ENCODE results near the gene DLGAP1.

Gene DLGAP1

GRCh38 chr18:3712491-3712890 is 742.6 kb downstream of the DLGAP1 start:
- no peak for TF ChIP-seq CTCF (IDR thresholded peaks at IDR 0.05)
- Mint-ChIP-seq H3K4me3 (no peak overlapping the region), H3K36me3 (ENCODE audit: low read depth) (no peaks in the 10 kb centered on the region), H3K27me3 (ENCODE audit: low read depth, poor library complexity) (peaks cover 3% of the 10 kb centered on the region), H3K4me1 (peaks cover 37% of the 10 kb centered on the region), H3K27ac (no peak overlapping the region), H3K9me3 (no peaks in the 10 kb centered on the region)
- DNase-seq = no peak

- Mint-ChIP-seq H3K27me3 (ENCODE audit: low read depth, poor library complexity) (peaks cover 3% of the 10 kb centered on the region), H3K36me3 (ENCODE audit: low read depth) (no peaks in the 10 kb centered on the region), H3K4me1 (peaks cover 31% of the 10 kb centered on the region), H3K27ac (peak overlapping the region; percentile 70), H3K9me3 (no peaks in the 10 kb centered on the region), H3K4me3 (no peak overlapping the region)
- TF ChIP-seq CTCF (IDR thresholded peaks at IDR 0.05) = no peak
- DNase-seq = no peak
These were observed 744.3 kb downstream of the DLGAP1 start for GRCh38 chr18:3710712-3711301.

- H3K4me3 Mint-ChIP-seq = no peak overlapping the region
- no peak for TF ChIP-seq CTCF (IDR thresholded peaks at IDR 0.05)
- no peaks in the 10 kb centered on the region for H3K9me3 Mint-ChIP-seq
- peaks cover 27% of the 10 kb centered on the region for H3K4me1 Mint-ChIP-seq
- H3K36me3 Mint-ChIP-seq (ENCODE audit: low read depth) = no peaks in the 10 kb centered on the region
- DNase-seq = no peak
- peaks cover 3% of the 10 kb centered on the region for H3K27me3 Mint-ChIP-seq (ENCODE audit: low read depth, poor library complexity)
- no peak overlapping the region for H3K27ac Mint-ChIP-seq
These were observed 745.9 kb downstream of the DLGAP1 start for GRCh38 chr18:3709205-3709604.

- Mint-ChIP-seq H3K4me3 (no peak overlapping the region), H3K4me1 (peaks cover 35% of the 10 kb centered on the region), H3K9me3 (no peaks in the 10 kb centered on the region), H3K36me3 (ENCODE audit: low read depth) (no peaks in the 10 kb centered on the region), H3K27me3 (ENCODE audit: low read depth, poor library complexity) (no peaks in the 10 kb centered on the region), H3K27ac (no peak overlapping the region)
- DNase-seq = no peak
- TF ChIP-seq CTCF (IDR thresholded peaks at IDR 0.05) = no peak
These were observed 748.6 kb downstream of the DLGAP1 start for GRCh38 chr18:3706279-3707097.

- no peaks in the 10 kb centered on the region for H3K9me3 Mint-ChIP-seq
- no peak for DNase-seq
- no peak for TF ChIP-seq CTCF (IDR thresholded peaks at IDR 0.05)
- H3K4me3 Mint-ChIP-seq = no peak overlapping the region
- H3K27me3 Mint-ChIP-seq (ENCODE audit: low read depth, poor library complexity) = no peaks in the 10 kb centered on the region
- H3K36me3 Mint-ChIP-seq (ENCODE audit: low read depth) = no peaks in the 10 kb centered on the region
- peaks cover 22% of the 10 kb centered on the region for H3K4me1 Mint-ChIP-seq
- H3K27ac Mint-ChIP-seq = no peak overlapping the region
These were observed 750.4 kb downstream of the DLGAP1 start for GRCh38 chr18:3704556-3705344.

Data from nephron progenitor cell (in vitro differentiated cells).